Middle frontal gyrus (tissue), 1 donor: ENCODE data around the gene CPNE2.
"Not testable (repeated sequence)": the region's sequence is repeated elsewhere in the genome, so short reads cannot be mapped to it uniquely, and the experiment has no call there.

ENCODE experiments used
- DNase-seq: peaks from one replicate; pipeline ENCODE4 v3.0.0-alpha.2; 2015; ENCODE audit warnings: low spot score; ENCODE audit errors: extremely low spot score

The CPNE2 gene

GRCh38 chr16:57091975-57092785 lies at the start of gene CPNE2:
TSS of gene CPNE2 (plus strand) at chr16:57092583. CDS start at chr16:57110743, 18,160 bp downstream.
- DNase-seq: peak; percentile 52

GRCh38 chr16:57043248-57043647 lies 49.1 kb upstream of the CPNE2 start:
- DNase-seq: no peak

- no peak for DNase-seq
Observed at GRCh38 chr16:57044931-57045693, 47.3 kb upstream of the CPNE2 start.

- DNase-seq: peak; percentile 33
Observed at GRCh38 chr16:57045694-57046381, 46.5 kb upstream of the CPNE2 start.

- no peak for DNase-seq
Observed at GRCh38 chr16:57048095-57048494, 44.3 kb upstream of the CPNE2 start.

- DNase-seq: no peak
Observed at GRCh38 chr16:57049678-57050077, 42.7 kb upstream of the CPNE2 start.

GRCh38 chr16:57051696-57052228 lies 40.6 kb upstream of the CPNE2 start:
- DNase-seq: no peak

- DNase-seq: no peak
Observed at GRCh38 chr16:57053206-57053605, 39.2 kb upstream of the CPNE2 start.

- no peak for DNase-seq
Observed at GRCh38 chr16:57054338-57054737, 38.0 kb upstream of the CPNE2 start.

GRCh38 chr16:57054771-57055170 lies 37.6 kb upstream of the CPNE2 start:
- DNase-seq: no peak

GRCh38 chr16:57055671-57056070 lies 36.7 kb upstream of the CPNE2 start:
- DNase-seq: no peak

GRCh38 chr16:57058291-57058861 lies 34.0 kb upstream of the CPNE2 start:
- no peak for DNase-seq

- no peak for DNase-seq
Observed at GRCh38 chr16:57060323-57061083, 31.9 kb upstream of the CPNE2 start.

GRCh38 chr16:57061084-57061905 lies 31.1 kb upstream of the CPNE2 start:
- no peak for DNase-seq

- no peak for DNase-seq
Observed at GRCh38 chr16:57062329-57062728, 30.1 kb upstream of the CPNE2 start.

GRCh38 chr16:57063189-57063588 lies 29.2 kb upstream of the CPNE2 start:
- not testable (repeated sequence) for DNase-seq

GRCh38 chr16:57064995-57065394 lies 27.4 kb upstream of the CPNE2 start:
- DNase-seq: no peak

GRCh38 chr16:57066625-57067024 lies 25.8 kb upstream of the CPNE2 start:
- no peak for DNase-seq

- no peak for DNase-seq
Observed at GRCh38 chr16:57067347-57067746, 25.0 kb upstream of the CPNE2 start.

- DNase-seq: no peak
Observed at GRCh38 chr16:57069053-57069452, 23.3 kb upstream of the CPNE2 start.
